ENCODE results near the gene ITPR1.

DNA sequence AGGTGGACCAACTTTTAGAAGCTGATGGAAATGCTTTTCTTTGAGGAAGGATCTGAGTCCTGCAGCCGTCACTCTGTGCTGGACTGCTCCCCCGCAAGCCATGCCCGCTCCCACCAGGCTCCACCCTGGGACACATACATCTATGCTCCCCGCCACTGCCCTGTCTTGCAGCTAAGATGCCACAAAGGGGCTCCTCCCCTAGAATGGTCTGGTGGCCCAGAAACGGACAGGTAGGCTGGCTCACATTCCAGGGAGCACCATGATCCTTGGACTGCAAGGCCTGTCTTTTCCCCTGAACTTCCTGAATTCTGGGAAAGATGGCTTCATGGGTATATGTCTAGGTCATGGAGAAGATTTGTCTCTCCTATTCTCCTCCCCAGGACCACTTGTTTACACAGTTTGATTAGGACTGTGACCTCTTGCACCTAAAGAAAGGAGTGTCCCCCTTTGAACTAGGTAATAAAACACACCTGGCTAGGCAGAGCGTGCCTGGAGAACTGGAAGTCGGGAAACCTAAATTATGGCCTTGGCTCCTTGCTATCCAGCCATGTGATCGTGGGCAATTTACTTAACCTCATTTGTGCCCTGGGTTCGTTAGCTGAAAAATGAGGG lies 265.2 kb downstream of the ITPR1 start:
- TF ChIP-seq CSDC2 (CRISPR knock-in tag; IDR thresholded peaks at IDR 0.05) = no peak
- no peak for TF ChIP-seq OSR1 (CRISPR knock-in tag; IDR thresholded peaks at IDR 0.05)
- TF ChIP-seq, protein P1, sequence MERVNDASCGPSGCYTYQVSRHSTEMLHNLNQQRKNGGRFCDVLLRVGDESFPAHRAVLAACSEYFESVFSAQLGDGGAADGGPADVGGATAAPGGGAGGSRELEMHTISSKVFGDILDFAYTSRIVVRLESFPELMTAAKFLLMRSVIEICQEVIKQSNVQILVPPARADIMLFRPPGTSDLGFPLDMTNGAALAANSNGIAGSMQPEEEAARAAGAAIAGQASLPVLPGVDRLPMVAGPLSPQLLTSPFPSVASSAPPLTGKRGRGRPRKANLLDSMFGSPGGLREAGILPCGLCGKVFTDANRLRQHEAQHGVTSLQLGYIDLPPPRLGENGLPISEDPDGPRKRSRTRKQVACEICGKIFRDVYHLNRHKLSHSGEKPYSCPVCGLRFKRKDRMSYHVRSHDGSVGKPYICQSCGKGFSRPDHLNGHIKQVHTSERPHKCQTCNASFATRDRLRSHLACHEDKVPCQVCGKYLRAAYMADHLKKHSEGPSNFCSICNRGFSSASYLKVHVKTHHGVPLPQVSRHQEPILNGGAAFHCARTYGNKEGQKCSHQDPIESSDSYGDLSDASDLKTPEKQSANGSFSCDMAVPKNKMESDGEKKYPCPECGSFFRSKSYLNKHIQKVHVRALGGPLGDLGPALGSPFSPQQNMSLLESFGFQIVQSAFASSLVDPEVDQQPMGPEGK (CRISPR knock-in tag; IDR thresholded peaks at IDR 0.05; ENCODE audit: borderline replicate concordance) = no peak

Measured in SK-N-SH treated with all-trans-retinoic acid at 6 μM for 48 hours (cell line).